HG02840 (cell line): ENCODE data around the gene PRR7.

Source experiments
- ATAC-seq: cut with Tn5 transposase; IDR thresholded peaks from one replicate; pipeline ENCODE4 v1.9.1; 2021; ENCODE audit warnings: mild to moderate bottlenecking, moderate library complexity, moderate number of reproducible peaks; ENCODE audit not compliant: unreplicated experiment, low FRiP score

PRR7 gene

GRCh38 chr5:177421062-177421798, 25.4 kb upstream of the PRR7 start:
- no peak for ATAC-seq

DNA sequence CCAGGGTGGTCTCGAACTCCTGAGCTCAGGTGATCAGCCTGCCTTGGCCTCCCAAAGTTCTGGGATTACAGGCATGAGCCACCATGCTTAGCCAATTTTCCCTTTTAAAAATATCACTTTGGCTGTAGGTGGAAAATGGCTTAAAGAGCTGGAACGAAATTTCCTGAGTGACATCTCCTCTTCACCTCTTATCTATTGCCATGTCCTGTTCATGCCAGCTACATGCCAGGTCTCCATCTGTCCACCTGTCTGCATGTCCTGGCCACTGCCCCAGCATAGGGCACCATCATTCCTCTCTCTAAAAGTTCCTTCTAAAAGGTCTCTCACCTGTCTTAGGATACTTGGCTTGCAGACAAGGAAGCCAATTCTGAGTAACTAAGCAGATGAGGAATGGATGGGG, 22.9 kb upstream of the PRR7 start:
- no peak for ATAC-seq

GRCh38 chr5:177425196-177425800, 21.3 kb upstream of the PRR7 start:
- ATAC-seq, result no peak

GRCh38 chr5:177425801-177426565, 20.6 kb upstream of the PRR7 start:
- ATAC-seq, result peak; percentile 82

GRCh38 chr5:177426566-177427210, 19.9 kb upstream of the PRR7 start, which contains the start of gene GRK6:
Gene GRK6 (plus strand): TSS chr5:177426676. CDS start chr5:177426846, 170 bp downstream.
- peak; percentile 8 for ATAC-seq

- ATAC-seq, result no peak
Observed at GRCh38 chr5:177427211-177427822, 19.3 kb upstream of the PRR7 start.

- ATAC-seq, result no peak
Observed at GRCh38 chr5:177427919-177428573, 18.6 kb upstream of the PRR7 start.

GRCh38 chr5:177428574-177429217, 17.9 kb upstream of the PRR7 start:
- ATAC-seq, result no peak

GRCh38 chr5:177429248-177430040, 17.2 kb upstream of the PRR7 start:
- ATAC-seq, result no peak

DNA sequence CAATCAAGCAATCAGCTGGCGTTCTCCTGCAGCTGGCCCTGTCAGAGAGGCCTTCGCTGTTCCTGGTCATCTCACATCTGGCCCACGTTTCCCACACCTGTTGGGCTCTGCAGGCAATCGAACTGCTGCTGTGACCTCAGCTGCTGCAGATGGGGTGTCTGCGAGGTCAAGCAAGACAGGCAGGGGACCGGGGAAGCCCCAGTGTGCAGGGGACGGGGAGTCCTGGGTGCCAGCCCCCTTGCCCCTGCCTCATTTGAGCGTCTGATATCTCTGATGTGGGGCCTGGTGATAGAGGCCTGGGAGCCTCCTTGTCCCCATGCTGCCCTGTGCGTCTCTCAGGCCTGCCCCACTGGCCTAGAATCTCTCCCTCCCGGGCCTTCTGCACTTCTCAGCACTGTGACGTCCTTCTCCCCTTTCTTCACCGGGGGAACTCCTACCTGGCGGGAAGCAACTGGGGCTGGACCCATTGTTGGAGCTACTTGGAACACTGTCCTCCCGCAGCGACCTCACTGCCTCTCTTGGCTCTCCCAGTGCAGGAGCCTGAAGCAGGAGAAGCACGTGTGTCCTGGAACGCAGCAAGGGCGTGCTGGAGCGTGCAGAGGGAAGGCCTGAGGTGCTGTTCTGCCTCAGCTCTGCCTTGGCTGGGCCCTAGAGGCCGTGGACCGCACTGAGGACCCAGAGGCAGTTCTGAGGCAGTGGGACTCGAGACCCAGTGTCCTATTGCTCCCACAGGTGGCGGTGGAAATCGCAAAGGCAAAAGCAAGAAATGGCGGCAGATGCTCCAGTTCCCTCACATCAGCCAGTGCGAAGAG, 16.3 kb upstream of the PRR7 start:
- no peak for ATAC-seq

DNA sequence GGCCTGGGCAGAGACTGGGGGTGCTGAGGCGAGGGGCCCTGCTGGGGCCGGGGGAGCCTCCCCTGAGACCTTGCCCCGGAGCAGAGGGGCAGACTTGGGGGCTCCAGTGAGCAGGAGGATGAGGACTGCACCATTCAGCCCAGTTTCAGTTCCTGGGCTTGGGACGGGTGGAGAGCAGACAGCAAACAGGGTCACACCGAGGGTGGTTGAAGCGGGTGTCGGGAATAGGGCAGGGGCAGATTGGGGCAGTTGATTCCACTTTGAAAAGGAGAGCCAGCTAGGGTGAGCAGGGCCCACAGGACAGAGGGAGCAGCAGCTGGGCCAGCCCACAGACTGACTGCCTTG, 15.7 kb upstream of the PRR7 start:
- ATAC-seq, result no peak

DNA sequence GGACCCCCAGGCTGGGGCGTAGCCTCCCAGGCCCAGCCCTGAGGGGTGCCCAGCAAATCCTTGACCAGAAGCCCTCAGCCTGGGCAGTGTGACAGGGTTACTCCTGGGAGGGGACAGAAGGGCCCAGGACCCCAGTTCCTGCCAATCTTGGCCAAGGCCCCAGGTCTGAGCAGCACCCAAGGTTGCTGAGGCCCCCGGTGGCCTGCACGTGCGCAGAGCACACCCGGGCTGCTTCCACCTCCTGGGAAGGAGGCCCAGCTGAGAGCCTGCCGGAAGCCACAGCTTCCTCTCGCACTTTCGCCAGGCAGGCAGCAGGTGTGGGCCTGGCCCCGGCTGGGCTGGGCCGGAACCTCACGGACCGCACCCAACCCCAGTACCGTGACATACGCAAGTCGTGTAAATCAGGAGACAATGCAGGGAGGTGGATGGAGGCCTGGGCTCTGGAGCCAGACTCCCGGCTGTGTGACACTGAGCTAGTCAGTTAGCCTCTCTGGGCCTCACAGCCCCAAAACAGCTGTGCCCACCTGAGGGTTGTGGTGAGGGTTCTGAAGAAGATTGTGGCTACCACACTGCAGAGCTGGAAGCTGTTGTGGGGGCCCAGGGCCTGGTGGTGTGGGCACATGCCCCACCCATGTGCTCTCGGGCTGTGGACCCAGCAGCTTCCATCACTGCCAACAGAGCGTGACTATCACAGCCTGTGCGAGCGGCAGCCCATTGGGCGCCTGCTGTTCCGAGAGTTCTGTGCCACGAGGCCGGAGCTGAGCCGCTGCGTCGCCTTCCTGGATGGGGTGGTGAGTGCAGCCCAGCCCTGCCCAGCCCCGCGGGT, 15.1 kb upstream of the PRR7 start:
- peak; percentile 41 for ATAC-seq

DNA sequence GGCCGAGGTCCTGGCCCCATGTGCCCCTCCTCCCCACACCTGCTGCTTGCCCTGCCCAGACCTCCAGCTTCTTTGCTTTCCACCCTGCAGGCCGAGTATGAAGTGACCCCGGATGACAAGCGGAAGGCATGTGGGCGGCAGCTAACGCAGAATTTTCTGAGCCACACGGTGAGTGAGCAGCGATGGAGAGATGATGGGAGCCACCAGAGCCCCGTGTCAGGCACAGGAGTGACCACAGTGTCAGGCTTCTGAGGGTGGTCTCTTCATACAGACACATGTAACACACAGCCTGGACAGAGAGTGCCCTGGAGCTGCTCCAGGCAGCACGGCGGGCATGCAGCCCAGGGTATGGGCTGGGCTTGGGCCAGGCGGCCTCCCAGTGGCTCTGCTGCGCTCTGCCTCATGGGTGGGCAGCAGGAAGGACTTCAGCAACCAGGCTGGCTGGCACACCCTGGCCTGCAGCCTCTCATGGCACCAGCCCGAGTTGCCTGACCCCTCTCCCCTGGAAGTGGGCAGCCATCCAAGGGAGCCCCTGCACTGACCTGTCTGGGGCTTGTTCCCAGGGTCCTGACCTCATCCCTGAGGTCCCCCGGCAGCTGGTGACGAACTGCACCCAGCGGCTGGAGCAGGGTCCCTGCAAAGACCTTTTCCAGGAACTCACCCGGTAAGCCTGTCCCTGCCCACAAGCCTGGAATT, 14.3 kb upstream of the PRR7 start:
- no peak for ATAC-seq

- ATAC-seq, result no peak
Observed at GRCh38 chr5:177432839-177433657, 13.6 kb upstream of the PRR7 start.

- ATAC-seq, result no peak
Observed at GRCh38 chr5:177433658-177434217, 12.9 kb upstream of the PRR7 start.
